HEK293 (cell line): ENCODE measurements around the gene SLC39A5.

Experiments used
- EGR2 ChIP-seq: fragments of 450-650 bp; formaldehyde crosslinking; IDR thresholded peaks from 2 replicates; pipeline ENCODE4 v1.5.1; 2016; ENCODE audit warnings: low read depth, missing biosample characterization, missing genetic modification characterization
- HOXD13 ChIP-seq: sonication (generic); formaldehyde crosslinking; IDR thresholded peaks from 2 replicates; pipeline ENCODE4 v1.8.0; 2022; ENCODE audit warnings: missing genetic modification reagents, borderline replicate concordance
- OSR2 ChIP-seq: fragments of 450-650 bp; formaldehyde crosslinking; IDR thresholded peaks from 2 replicates; pipeline ENCODE4 v1.5.1; 2016; ENCODE audit warnings: missing biosample characterization, missing genetic modification characterization
- PRDM4 ChIP-seq: fragments of 450-650 bp; formaldehyde crosslinking; IDR thresholded peaks from 2 replicates; pipeline ENCODE4 v1.5.1; 2017; ENCODE audit warnings: missing biosample characterization, missing genetic modification characterization
- REPIN1 ChIP-seq: fragments of 450-650 bp; formaldehyde crosslinking; IDR thresholded peaks from 2 replicates; pipeline ENCODE4 v1.5.1; 2017; ENCODE audit warnings: missing biosample characterization, missing genetic modification characterization, low read depth
- SP3 ChIP-seq: fragments of 450-650 bp; formaldehyde crosslinking; IDR thresholded peaks from 2 replicates; pipeline ENCODE4 v1.5.1; 2016; ENCODE audit warnings: missing biosample characterization, missing genetic modification characterization
- YY2 ChIP-seq: fragments of 450-650 bp; formaldehyde crosslinking; IDR thresholded peaks from 2 replicates; pipeline ENCODE4 v1.5.1; 2016; ENCODE audit warnings: missing biosample characterization, missing genetic modification characterization
- ZFP69B ChIP-seq: fragments of 450-650 bp; formaldehyde crosslinking; IDR thresholded peaks from 2 replicates; pipeline ENCODE4 v1.5.1; 2016; ENCODE audit warnings: missing biosample characterization, missing genetic modification characterization
- ZIC2 ChIP-seq: fragments of 450-650 bp; formaldehyde crosslinking; IDR thresholded peaks from 2 replicates; pipeline ENCODE4 v1.5.1; 2016; ENCODE audit warnings: missing biosample characterization, missing genetic modification characterization
- ZNF10 ChIP-seq: fragments of 450-650 bp; formaldehyde crosslinking; IDR thresholded peaks from 2 replicates; pipeline ENCODE4 v1.5.1; 2017; ENCODE audit warnings: missing biosample characterization, missing genetic modification characterization
- ZNF16 ChIP-seq: fragments of 450-650 bp; formaldehyde crosslinking; IDR thresholded peaks from 2 replicates; pipeline ENCODE4 v1.5.1; 2016; ENCODE audit warnings: low read depth, missing biosample characterization, missing genetic modification characterization
- ZNF169 ChIP-seq: fragments of 450-650 bp; formaldehyde crosslinking; IDR thresholded peaks from 2 replicates; pipeline ENCODE4 v1.5.1; 2016; ENCODE audit warnings: missing biosample characterization, missing genetic modification characterization
- ZNF174 ChIP-seq: fragments of 450-650 bp; formaldehyde crosslinking; IDR thresholded peaks from 2 replicates; pipeline ENCODE4 v1.5.0; 2017; ENCODE audit warnings: missing biosample characterization, mild to moderate bottlenecking, missing genetic modification characterization
- ZNF2 ChIP-seq: fragments of 450-650 bp; formaldehyde crosslinking; IDR thresholded peaks from 2 replicates; pipeline ENCODE4 v1.5.1; 2016; ENCODE audit warnings: missing biosample characterization, missing genetic modification characterization
- ZNF24 ChIP-seq: fragments of 450-650 bp; formaldehyde crosslinking; IDR thresholded peaks from 2 replicates; pipeline ENCODE4 v1.5.1; 2016; ENCODE audit warnings: missing biosample characterization, missing genetic modification characterization
- ZNF280C ChIP-seq: fragments of 450-650 bp; formaldehyde crosslinking; IDR thresholded peaks from 2 replicates; pipeline ENCODE4 v1.5.1; 2016; ENCODE audit warnings: missing biosample characterization, missing genetic modification characterization
- ZNF324 ChIP-seq: fragments of 450-650 bp; formaldehyde crosslinking; IDR thresholded peaks from 2 replicates; pipeline ENCODE4 v1.5.1; 2016; ENCODE audit warnings: missing biosample characterization, missing genetic modification characterization
- ZNF416 ChIP-seq: fragments of 450-650 bp; formaldehyde crosslinking; IDR thresholded peaks from 2 replicates; pipeline ENCODE4 v1.5.1; 2016; ENCODE audit warnings: missing biosample characterization, missing genetic modification characterization
- ZNF449 ChIP-seq: fragments of 450-650 bp; formaldehyde crosslinking; IDR thresholded peaks from 2 replicates; pipeline ENCODE4 v1.5.1; 2017; ENCODE audit warnings: missing biosample characterization, mild to moderate bottlenecking, missing genetic modification characterization, moderate library complexity
- ZNF529 ChIP-seq: fragments of 450-650 bp; formaldehyde crosslinking; IDR thresholded peaks from 2 replicates; pipeline ENCODE4 v1.5.1; 2017; ENCODE audit warnings: missing genetic modification characterization, missing biosample characterization; ENCODE audit not compliant: insufficient replicate concordance
- ZNF555 ChIP-seq: fragments of 450-650 bp; formaldehyde crosslinking; conservative IDR thresholded peaks from 2 replicates; pipeline ENCODE4 v1.5.1; 2017; ENCODE audit warnings: missing biosample characterization, mild to moderate bottlenecking, missing genetic modification characterization, inconsistent platforms
- ZNF571 ChIP-seq: fragments of 450-650 bp; formaldehyde crosslinking; IDR thresholded peaks from 2 replicates; pipeline ENCODE4 v1.5.0; 2017; ENCODE audit warnings: missing biosample characterization, missing genetic modification characterization
- ZNF580 ChIP-seq: fragments of 450-650 bp; formaldehyde crosslinking; IDR thresholded peaks from 2 replicates; pipeline ENCODE4 v1.5.1; 2016; ENCODE audit warnings: missing biosample characterization, missing genetic modification characterization
- ZNF596 ChIP-seq: fragments of 450-650 bp; IDR thresholded peaks from 2 replicates; pipeline ENCODE4 v1.5.0; 2018; ENCODE audit warnings: missing biosample characterization, mild to moderate bottlenecking, missing genetic modification characterization, moderate library complexity
- ZNF600 ChIP-seq: fragments of 450-650 bp; formaldehyde crosslinking; IDR thresholded peaks from 2 replicates; pipeline ENCODE4 v1.5.1; 2016; ENCODE audit warnings: missing biosample characterization, missing genetic modification characterization
- ZNF621 ChIP-seq: fragments of 450-650 bp; formaldehyde crosslinking; IDR thresholded peaks from 2 replicates; pipeline ENCODE4 v1.5.1; 2017; ENCODE audit warnings: missing biosample characterization, missing genetic modification characterization
- ZNF623 ChIP-seq: fragments of 450-650 bp; formaldehyde crosslinking; IDR thresholded peaks from 2 replicates; pipeline ENCODE4 v1.5.1; 2016; ENCODE audit warnings: missing biosample characterization, missing genetic modification characterization
- ZNF677 ChIP-seq: fragments of 450-650 bp; IDR thresholded peaks from 2 replicates; pipeline ENCODE4 v1.5.0; 2018; ENCODE audit warnings: missing biosample characterization, mild to moderate bottlenecking, missing genetic modification characterization, moderate library complexity
- ZNF837 ChIP-seq: fragments of 450-650 bp; formaldehyde crosslinking; IDR thresholded peaks from 2 replicates; pipeline ENCODE4 v1.5.1; 2016; ENCODE audit warnings: missing biosample characterization, missing genetic modification characterization
- ZSCAN5A ChIP-seq: fragments of 450-650 bp; formaldehyde crosslinking; IDR thresholded peaks from 2 replicates; pipeline ENCODE4 v1.5.1; 2016; ENCODE audit warnings: missing biosample characterization, missing genetic modification characterization
- TF ChIP-seq, protein P1 (sequence below): fragments of 450-650 bp; formaldehyde crosslinking; IDR thresholded peaks from 2 replicates; pipeline ENCODE4 v1.5.1; 2017; ENCODE audit warnings: missing biosample characterization, missing genetic modification characterization
- TF ChIP-seq, protein P2 (sequence below): fragments of 450-650 bp; formaldehyde crosslinking; IDR thresholded peaks from 2 replicates; pipeline ENCODE4 v1.5.1; 2017; ENCODE audit warnings: missing biosample characterization, missing genetic modification characterization

SLC39A5 gene

DNA sequence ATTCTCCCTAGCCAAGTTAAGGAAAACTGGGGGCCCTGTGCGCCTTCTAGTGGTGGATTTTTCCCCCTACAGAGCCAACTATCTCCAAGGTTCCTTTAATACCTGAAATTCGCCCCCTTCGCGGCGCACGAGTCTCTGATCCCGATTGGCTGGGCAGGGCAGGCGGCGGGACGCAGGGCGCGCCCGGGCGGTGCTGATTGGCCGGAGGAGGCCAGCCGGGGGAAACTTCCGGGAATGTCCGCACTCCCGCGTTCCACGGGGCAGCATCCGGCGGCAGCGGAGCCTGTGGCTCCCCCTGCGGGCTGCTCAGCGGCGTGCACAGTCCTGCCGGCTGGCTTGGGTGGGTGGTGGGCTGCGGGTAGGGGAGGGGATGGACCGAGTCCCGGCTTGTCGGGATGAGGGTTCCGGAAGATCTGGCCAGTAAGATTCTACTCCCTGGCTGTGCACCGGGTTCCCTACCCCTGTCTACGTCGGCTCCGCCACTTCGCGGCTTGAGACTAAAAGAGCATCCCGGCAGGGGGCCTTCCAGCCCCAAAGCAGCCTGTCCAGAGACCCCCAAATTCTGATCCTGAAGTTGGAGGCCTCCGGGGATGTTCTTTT is 5.6 kb upstream of the SLC39A5 start, which contains the start of gene NABP2 (continued):
- TF ChIP-seq, protein P1, sequence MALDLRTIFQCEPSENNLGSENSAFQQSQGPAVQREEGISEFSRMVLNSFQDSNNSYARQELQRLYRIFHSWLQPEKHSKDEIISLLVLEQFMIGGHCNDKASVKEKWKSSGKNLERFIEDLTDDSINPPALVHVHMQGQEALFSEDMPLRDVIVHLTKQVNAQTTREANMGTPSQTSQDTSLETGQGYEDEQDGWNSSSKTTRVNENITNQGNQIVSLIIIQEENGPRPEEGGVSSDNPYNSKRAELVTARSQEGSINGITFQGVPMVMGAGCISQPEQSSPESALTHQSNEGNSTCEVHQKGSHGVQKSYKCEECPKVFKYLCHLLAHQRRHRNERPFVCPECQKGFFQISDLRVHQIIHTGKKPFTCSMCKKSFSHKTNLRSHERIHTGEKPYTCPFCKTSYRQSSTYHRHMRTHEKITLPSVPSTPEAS, result no peak
- peak; percentile 80 for TF ChIP-seq ZIC2
- no peak for TF ChIP-seq HOXD13 (CRISPR knock-in tag)
- no peak for TF ChIP-seq ZNF529 (tag by site-specific recombination)
- no peak for TF ChIP-seq ZNF324 (tag by site-specific recombination)
- no peak for TF ChIP-seq REPIN1 (tag by site-specific recombination)
- TF ChIP-seq ZNF677 (tag by site-specific recombination), result no peak
- TF ChIP-seq ZNF16 (tag by site-specific recombination), result no peak
- no peak for TF ChIP-seq ZNF169 (tag by site-specific recombination)
- TF ChIP-seq ZNF623 (tag by site-specific recombination), result no peak
- peak; percentile 90 for TF ChIP-seq ZNF580 (tag by site-specific recombination)
- no peak for TF ChIP-seq ZSCAN5A (tag by site-specific recombination)
- TF ChIP-seq ZNF174 (tag by site-specific recombination), result no peak
- TF ChIP-seq ZNF600 (tag by site-specific recombination), result no peak
- TF ChIP-seq ZNF621 (tag by site-specific recombination), result no peak
- TF ChIP-seq ZNF280C, result no peak
- no peak for TF ChIP-seq YY2
- TF ChIP-seq ZNF449 (tag by site-specific recombination), result no peak
- no peak for TF ChIP-seq ZNF571 (tag by site-specific recombination)
- no peak for TF ChIP-seq PRDM4 (tag by site-specific recombination)
- TF ChIP-seq OSR2, result no peak
- no peak for TF ChIP-seq ZNF24
- no peak for TF ChIP-seq ZNF837
- TF ChIP-seq ZNF2, result peak; percentile 80; the same call in 1 of the 2 replicates
- peak; percentile 44 for TF ChIP-seq ZFP69B
- peak; percentile 36; the same call in 1 of the 2 replicates for TF ChIP-seq EGR2 (tag by site-specific recombination)
- TF ChIP-seq ZNF596, result no peak
- TF ChIP-seq SP3 (tag by site-specific recombination), result peak; percentile 64
- TF ChIP-seq ZNF416 (tag by site-specific recombination), result no peak
- TF ChIP-seq ZNF555 (tag by site-specific recombination), result no peak
- TF ChIP-seq ZNF10 (tag by site-specific recombination), result no peak
- TF ChIP-seq, protein P2, sequence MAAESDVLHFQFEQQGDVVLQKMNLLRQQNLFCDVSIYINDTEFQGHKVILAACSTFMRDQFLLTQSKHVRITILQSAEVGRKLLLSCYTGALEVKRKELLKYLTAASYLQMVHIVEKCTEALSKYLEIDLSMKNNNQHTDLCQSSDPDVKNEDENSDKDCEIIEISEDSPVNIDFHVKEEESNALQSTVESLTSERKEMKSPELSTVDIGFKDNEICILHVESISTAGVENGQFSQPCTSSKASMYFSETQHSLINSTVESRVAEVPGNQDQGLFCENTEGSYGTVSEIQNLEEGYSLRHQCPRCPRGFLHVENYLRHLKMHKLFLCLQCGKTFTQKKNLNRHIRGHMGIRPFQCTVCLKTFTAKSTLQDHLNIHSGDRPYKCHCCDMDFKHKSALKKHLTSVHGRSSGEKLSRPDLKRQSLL, result no peak
